Measurements from ENCODE around the gene THSD4.

DNA sequence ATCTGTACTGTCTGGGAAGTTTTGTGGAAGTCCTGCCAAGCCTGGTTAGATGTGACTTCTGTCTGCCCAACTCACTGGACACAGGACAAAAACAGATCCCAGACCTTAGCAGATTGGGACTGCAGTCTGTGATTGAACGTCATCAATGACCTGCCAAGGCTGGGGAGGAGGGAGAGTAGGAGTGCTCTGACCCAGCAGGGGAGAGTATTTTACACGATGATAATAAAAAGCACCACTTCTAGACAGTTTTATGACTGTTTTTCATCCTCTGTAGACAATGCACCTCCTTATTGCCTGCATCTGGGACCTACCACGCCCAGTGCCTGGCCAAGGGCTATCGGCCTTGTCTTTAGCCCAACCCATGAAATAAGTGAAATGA lies 592.8 kb downstream of the THSD4 start:
- TF ChIP-seq, protein P1, sequence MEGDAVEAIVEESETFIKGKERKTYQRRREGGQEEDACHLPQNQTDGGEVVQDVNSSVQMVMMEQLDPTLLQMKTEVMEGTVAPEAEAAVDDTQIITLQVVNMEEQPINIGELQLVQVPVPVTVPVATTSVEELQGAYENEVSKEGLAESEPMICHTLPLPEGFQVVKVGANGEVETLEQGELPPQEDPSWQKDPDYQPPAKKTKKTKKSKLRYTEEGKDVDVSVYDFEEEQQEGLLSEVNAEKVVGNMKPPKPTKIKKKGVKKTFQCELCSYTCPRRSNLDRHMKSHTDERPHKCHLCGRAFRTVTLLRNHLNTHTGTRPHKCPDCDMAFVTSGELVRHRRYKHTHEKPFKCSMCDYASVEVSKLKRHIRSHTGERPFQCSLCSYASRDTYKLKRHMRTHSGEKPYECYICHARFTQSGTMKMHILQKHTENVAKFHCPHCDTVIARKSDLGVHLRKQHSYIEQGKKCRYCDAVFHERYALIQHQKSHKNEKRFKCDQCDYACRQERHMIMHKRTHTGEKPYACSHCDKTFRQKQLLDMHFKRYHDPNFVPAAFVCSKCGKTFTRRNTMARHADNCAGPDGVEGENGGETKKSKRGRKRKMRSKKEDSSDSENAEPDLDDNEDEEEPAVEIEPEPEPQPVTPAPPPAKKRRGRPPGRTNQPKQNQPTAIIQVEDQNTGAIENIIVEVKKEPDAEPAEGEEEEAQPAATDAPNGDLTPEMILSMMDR (IDR thresholded peaks at IDR 0.05), result no peak
- TF ChIP-seq POLR2A (IDR thresholded peaks at IDR 0.05), result no peak
